ENCODE measurements around the gene EMILIN1. TPM values are rescaled to one million over a fixed set of nuclear protein-coding genes. Genes with fewer than 3 reads are reported as not detected.
A peak's percentile ranks its signal among the peaks of the same experiment; 100 is the strongest.

EMILIN1 gene
- total RNA-seq, 1 donor, result 81.3 TPM

DNA sequence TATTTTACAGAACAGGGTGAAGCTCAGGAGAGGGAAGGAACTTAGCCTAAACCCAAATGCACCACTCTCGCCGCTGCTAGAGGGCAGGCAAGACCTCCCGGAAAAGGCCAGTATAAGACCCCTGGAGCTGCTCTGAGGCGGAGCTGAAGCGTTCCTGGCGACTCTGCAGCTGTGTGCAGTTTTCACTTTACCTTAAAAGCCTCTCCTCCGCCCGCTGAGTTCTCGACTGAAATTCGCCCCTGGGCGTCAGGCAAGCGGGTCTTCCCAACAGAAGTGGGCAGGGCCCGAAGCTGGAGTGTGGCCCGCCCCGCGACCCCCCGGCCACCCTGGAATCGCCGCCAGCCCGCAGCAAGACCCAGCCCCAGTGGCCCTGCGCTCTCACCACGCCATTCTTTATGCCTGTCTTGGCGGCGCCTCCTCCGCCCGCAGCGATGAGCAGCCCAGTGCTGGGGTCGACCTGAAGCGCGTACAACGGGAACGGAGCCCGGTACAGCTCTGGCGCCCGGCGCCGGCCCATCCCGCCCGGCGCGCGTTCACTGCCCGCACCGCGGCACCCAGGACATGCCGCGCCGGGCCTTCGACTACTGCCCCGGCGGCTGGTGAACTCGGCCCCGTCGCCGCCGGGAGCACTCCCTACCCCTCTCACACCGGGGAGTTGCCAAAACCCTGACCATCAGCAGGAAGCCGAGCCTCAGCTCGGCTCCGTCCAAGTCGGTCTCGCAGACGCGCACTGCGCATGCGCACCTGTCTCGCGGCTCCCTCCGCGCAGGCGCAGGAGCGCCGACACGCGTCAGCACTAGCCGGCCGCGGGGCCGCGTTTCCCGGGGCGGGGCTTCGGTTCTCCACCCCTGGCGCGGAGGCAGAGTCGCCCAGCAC is 55.7 kb downstream of the EMILIN1 start, which contains the start of gene PREB:
Gene PREB, minus strand, starts transcription at position 732 of the 876 bp plus-strand sequence. Its CDS starts 215 bp downstream, at position 517.
- H3K4me3 ChIP-seq (ENCODE audit: low read depth, low read length), result peak within 1 kb of the TSS; percentile 97
- TF ChIP-seq, protein P1, sequence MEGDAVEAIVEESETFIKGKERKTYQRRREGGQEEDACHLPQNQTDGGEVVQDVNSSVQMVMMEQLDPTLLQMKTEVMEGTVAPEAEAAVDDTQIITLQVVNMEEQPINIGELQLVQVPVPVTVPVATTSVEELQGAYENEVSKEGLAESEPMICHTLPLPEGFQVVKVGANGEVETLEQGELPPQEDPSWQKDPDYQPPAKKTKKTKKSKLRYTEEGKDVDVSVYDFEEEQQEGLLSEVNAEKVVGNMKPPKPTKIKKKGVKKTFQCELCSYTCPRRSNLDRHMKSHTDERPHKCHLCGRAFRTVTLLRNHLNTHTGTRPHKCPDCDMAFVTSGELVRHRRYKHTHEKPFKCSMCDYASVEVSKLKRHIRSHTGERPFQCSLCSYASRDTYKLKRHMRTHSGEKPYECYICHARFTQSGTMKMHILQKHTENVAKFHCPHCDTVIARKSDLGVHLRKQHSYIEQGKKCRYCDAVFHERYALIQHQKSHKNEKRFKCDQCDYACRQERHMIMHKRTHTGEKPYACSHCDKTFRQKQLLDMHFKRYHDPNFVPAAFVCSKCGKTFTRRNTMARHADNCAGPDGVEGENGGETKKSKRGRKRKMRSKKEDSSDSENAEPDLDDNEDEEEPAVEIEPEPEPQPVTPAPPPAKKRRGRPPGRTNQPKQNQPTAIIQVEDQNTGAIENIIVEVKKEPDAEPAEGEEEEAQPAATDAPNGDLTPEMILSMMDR (IDR thresholded peaks at IDR 0.05; ENCODE audit: insufficient read depth, low read length), result peak; percentile 62
- DNase-seq (ENCODE audit: low read depth), result peak; percentile 93

DNA sequence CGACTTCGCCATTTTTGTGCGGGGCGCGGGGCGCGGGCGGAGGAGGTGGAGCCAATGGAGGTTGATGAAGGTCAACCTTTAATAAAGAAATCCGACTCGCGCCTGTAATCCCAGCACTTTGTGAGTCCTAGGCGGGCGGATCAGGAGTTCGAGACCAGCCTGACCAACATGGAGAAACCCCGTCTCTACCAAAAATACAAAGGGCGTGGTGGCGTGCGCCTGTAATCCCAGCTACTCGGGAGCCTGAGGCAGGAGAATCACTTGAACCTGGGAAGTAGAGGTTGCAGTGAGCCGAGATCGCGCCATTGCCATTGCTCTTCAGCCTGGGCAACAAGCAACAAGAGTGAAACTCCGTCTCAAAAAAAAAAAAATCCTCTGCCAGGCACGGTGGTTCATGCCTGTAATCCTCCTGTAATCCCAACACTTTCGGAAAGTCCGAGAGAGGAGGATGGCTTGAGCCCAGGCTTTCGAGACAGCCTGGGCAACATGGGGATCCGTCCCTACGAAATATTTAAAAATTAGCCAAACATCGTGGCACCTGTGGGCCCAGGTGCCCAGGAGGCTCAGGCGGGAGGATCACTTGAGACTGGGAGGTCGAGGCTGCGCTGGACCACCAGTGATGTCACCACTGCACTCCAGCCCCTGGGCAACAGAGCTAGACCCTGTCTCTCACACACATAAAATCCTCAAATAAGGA is 56.5 kb downstream of the EMILIN1 start:
- peak overlapping the region; percentile 35 for H3K4me3 ChIP-seq (ENCODE audit: low read depth, low read length)
- no peak for DNase-seq (ENCODE audit: low read depth)
- TF ChIP-seq, protein P1 (IDR thresholded peaks at IDR 0.05; ENCODE audit: insufficient read depth, low read length), result no peak

DNA sequence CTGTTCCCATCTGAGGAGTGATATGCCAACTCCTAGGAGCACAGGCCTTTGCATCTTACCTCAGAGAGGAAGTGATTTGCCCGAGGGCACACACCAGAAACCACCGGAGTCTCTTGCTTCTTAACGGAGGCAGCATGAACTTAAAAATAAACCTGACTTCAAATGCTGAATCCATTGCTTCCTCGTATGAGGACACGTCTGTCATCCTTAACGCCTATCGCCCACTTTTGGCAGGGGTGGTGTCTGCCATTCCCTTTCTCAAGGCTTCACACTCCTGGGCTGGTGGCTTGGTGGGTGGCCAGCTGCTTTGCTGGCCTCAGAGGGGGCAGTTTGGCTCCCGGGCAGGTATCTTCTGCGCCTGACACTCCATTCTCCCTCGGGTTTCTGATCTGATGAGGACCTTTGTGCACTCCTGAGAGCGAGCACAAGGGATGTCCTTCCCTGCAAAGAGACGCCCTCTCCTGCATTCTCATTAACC is 57.1 kb downstream of the EMILIN1 start:
- DNase-seq (ENCODE audit: low read depth), result no peak
- H3K4me3 ChIP-seq (ENCODE audit: low read depth, low read length), result no peak overlapping the region
- TF ChIP-seq, protein P1 (IDR thresholded peaks at IDR 0.05; ENCODE audit: insufficient read depth, low read length), result no peak

Other genes with a start within 250 kb of the EMILIN1 start
- gene DPYSL5, start 230.5 kb upstream of the EMILIN1 start, total RNA-seq (ENCODE audit: low replicate concordance), result not detected in 2 replicates
- 5.3 and 7.2 TPM in 2 replicates for gene MAPRE3, start 108.0 kb upstream of the EMILIN1 start, total RNA-seq (ENCODE audit: low replicate concordance)
- 10.3 and 71.6 TPM in 2 replicates for gene TMEM214, start 45.6 kb upstream of the EMILIN1 start, total RNA-seq (ENCODE audit: low replicate concordance)
- 17.5 and 25.3 TPM in 2 replicates for gene AGBL5, start 26.9 kb upstream of the EMILIN1 start, total RNA-seq (ENCODE audit: low replicate concordance)
- gene OST4, start 7.0 kb upstream of the EMILIN1 start, total RNA-seq (ENCODE audit: low replicate concordance), result 36.5 and 300 TPM in 2 replicates
- gene KHK, start 8.2 kb downstream of the EMILIN1 start, total RNA-seq (ENCODE audit: low replicate concordance), result 1.7 and 2.3 TPM in 2 replicates
- 4.7 and 9.3 TPM in 2 replicates for gene CGREF1, start 40.5 kb downstream of the EMILIN1 start, total RNA-seq (ENCODE audit: low replicate concordance)
- gene ABHD1, start 45.2 kb downstream of the EMILIN1 start, total RNA-seq (ENCODE audit: low replicate concordance), result 0.09 TPM in 1 of 2 replicates, not detected in the other
- 37.0 and 46.0 TPM in 2 replicates for gene PREB, start 56.0 kb downstream of the EMILIN1 start, total RNA-seq (ENCODE audit: low replicate concordance)
- not detected in 2 replicates for gene PRR30, start 60.8 kb downstream of the EMILIN1 start, total RNA-seq (ENCODE audit: low replicate concordance)
- 2.3 TPM in 1 of 2 replicates, not detected in the other for gene TCF23, start 70.4 kb downstream of the EMILIN1 start, total RNA-seq (ENCODE audit: low replicate concordance)
- gene ATRAID, start 133.4 kb downstream of the EMILIN1 start, total RNA-seq (ENCODE audit: low replicate concordance), result 135 and 216 TPM in 2 replicates
- 12.9 and 20.0 TPM in 2 replicates for gene SLC5A6, start 133.7 kb downstream of the EMILIN1 start, total RNA-seq (ENCODE audit: low replicate concordance)
- gene CAD, start 138.8 kb downstream of the EMILIN1 start, total RNA-seq (ENCODE audit: low replicate concordance), result 28.9 and 35.5 TPM in 2 replicates
- gene SLC30A3, start 184.4 kb downstream of the EMILIN1 start, total RNA-seq (ENCODE audit: low replicate concordance), result 0.09 and 0.25 TPM in 2 replicates
- not detected in 2 replicates for gene DNAJC5G, start 196.8 kb downstream of the EMILIN1 start, total RNA-seq (ENCODE audit: low replicate concordance)
- gene TRIM54, start 203.8 kb downstream of the EMILIN1 start, total RNA-seq (ENCODE audit: low replicate concordance), result not detected in 2 replicates
- gene UCN, start 229.8 kb downstream of the EMILIN1 start, total RNA-seq (ENCODE audit: low replicate concordance), result 0.27 and 1.1 TPM in 2 replicates
- gene MPV17, start 244.5 kb downstream of the EMILIN1 start, total RNA-seq (ENCODE audit: low replicate concordance), result 37.7 and 92.8 TPM in 2 replicates

Data from fibroblast of the aortic adventitia (primary cell).